Glutamatergic neuron (in vitro differentiated cells): ENCODE measurements around the gene KCNQ1. TPM values are rescaled to one million over a fixed set of nuclear protein-coding genes. Genes with fewer than 3 reads are reported as not detected.

ENCODE experiments used
- DNase-seq: peaks from one replicate; pipeline ENCODE4 v3.0.0; 2022
- H3K27ac Mint-ChIP-seq: one replicate; pipeline ENCODE4 v1.8.0; 2020; ENCODE audit warnings: mild to moderate bottlenecking, mixed read lengths, inconsistent platforms; ENCODE audit not compliant: unreplicated experiment
- H3K27me3 Mint-ChIP-seq: one replicate; pipeline ENCODE4 v1.8.0; 2020; ENCODE audit warnings: mild to moderate bottlenecking, moderate library complexity, mixed read lengths, inconsistent platforms; ENCODE audit not compliant: unreplicated experiment
- H3K36me3 Mint-ChIP-seq: one replicate; pipeline ENCODE4 v1.8.0; 2020; ENCODE audit warnings: mild to moderate bottlenecking, mixed read lengths, inconsistent platforms; ENCODE audit not compliant: unreplicated experiment
- H3K4me1 Mint-ChIP-seq: one replicate; pipeline ENCODE4 v1.8.0; 2020; ENCODE audit warnings: mild to moderate bottlenecking, low read depth, mixed read lengths, inconsistent platforms; ENCODE audit not compliant: unreplicated experiment
- H3K4me3 Mint-ChIP-seq: one replicate; pipeline ENCODE4 v1.8.0; 2020; ENCODE audit warnings: mild to moderate bottlenecking, mixed read lengths, inconsistent platforms; ENCODE audit not compliant: unreplicated experiment
- H3K9me3 Mint-ChIP-seq: one replicate; pipeline ENCODE4 v1.8.0; 2020; ENCODE audit warnings: mild to moderate bottlenecking, moderate library complexity, mixed read lengths, inconsistent platforms; ENCODE audit not compliant: unreplicated experiment
- CTCF ChIP-seq: fragments of 200-600 bp; sonication (generic); IDR thresholded peaks from one replicate; pipeline ENCODE4 v1.5.0; 2021; ENCODE audit not compliant: partially characterized antibody, unreplicated experiment
- total RNA-seq: library from RNA; stranded (reverse); fragmentation: NEBNext Ultra II Directional; extraction: Animal tissue kit (Norgen Biotek cat#: 25700); gene quantifications from one replicate; pipeline ENCODE4 v1.2.1, GENCODE V29; 2021; ENCODE audit not compliant: unreplicated experiment

KCNQ1 gene
- total RNA-seq, 1 donor from 2014 or later, result 0.44 TPM

DNA sequence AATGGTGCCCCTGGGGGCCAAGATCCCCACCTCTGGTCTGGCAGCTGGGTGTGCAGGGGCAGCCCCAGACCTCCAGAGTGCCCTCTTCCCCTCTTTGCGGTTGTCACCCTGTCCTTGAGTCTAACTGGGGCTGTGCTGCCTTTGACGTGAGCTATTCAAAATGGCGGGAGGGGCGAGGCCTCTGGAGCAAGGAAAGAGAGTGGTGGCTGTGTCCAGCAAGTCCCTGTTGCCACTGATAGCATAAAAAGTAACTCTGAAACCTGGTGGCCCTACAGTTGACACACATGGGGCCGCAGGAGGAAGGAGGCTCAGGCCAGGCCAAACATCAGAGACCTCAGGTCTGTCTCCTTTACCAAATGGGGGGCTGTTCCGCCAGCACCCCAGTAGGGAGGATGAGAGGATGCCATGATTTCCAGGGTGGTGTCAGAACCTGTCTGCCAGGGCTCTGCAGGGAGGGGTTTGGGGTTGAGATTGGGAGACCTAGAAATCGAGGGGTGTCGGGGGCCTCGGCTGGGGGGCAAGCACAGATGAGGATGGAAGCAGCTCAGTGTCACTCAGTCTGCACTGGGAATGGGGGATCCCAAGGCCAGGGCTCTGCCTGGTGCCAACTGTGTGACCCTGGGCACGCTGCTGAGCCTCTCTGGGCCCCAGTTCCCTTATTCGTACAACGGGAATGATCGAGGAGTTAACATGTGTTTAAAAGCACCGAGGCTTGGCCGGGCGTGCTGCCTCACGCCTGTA lies 304.2 kb downstream of the KCNQ1 start:
- peaks cover 2% of the 10 kb centered on the region for H3K27me3 Mint-ChIP-seq
- peaks cover 8% of the 10 kb centered on the region for H3K9me3 Mint-ChIP-seq
- H3K4me1 Mint-ChIP-seq, result peaks cover 18% of the 10 kb centered on the region
- TF ChIP-seq CTCF, result no peak
- DNase-seq, result no peak
- H3K27ac Mint-ChIP-seq, result no peak overlapping the region
- H3K36me3 Mint-ChIP-seq, result peaks cover 5% of the 10 kb centered on the region
- no peak overlapping the region for H3K4me3 Mint-ChIP-seq

- Mint-ChIP-seq H3K4me1 (peaks cover 18% of the 10 kb centered on the region), H3K9me3 (peaks cover 5% of the 10 kb centered on the region), H3K4me3 (no peak overlapping the region), H3K27me3 (peaks cover 5% of the 10 kb centered on the region), H3K36me3 (peaks cover 6% of the 10 kb centered on the region), H3K27ac (peak overlapping the region; percentile 70)
- peak; percentile 11 for DNase-seq
- no peak for TF ChIP-seq CTCF
These were observed 305.4 kb downstream of the KCNQ1 start for GRCh38 chr11:2750101-2750681.

- peaks cover 5% of the 10 kb centered on the region for H3K27me3 Mint-ChIP-seq
- H3K4me3 Mint-ChIP-seq, result peak overlapping the region; percentile 46
- H3K36me3 Mint-ChIP-seq, result peaks cover 6% of the 10 kb centered on the region
- peak; percentile 34 for DNase-seq
- H3K9me3 Mint-ChIP-seq, result peaks cover 5% of the 10 kb centered on the region
- peak overlapping the region; percentile 18 for H3K27ac Mint-ChIP-seq
- peaks cover 18% of the 10 kb centered on the region for H3K4me1 Mint-ChIP-seq
- no peak for TF ChIP-seq CTCF
These were observed 306.1 kb downstream of the KCNQ1 start for GRCh38 chr11:2750682-2751522.

DNA sequence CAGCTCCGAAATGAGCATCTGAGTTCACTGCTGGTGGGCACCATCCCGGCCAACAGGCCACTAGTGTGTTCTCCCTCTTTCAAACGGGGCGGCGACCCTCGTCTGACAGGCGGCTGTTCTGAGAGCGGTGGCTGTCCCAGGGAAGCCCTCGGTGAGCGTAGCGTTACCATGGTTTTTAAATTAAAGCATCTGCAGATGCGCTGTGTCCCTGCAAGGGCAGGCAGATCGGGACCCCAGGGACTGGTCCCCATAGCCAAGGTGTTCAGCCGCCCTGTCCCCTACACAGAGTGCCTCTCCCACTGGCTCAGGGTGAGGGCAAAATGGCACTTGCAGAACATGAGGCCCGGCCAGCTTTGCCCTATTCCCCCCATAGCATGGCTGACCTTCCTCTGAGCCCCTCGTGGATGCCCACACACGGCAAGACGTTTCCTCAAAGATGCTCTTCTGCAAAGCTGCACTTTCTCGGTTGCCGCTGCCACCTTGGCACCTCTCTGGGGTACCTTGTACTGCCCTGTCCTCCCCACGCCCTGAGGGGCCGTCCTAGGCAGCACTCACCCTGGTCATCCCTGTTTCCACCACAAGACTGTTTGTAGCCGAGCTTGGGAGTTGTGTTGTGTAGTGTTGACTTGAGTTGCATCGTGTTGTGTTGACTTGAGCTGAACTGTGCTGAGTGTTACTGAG lies 306.9 kb downstream of the KCNQ1 start:
- peak overlapping the region; percentile 17 for H3K27ac Mint-ChIP-seq
- no peak for TF ChIP-seq CTCF
- peaks cover 6% of the 10 kb centered on the region for H3K36me3 Mint-ChIP-seq
- peak; percentile 21 for DNase-seq
- peaks cover 5% of the 10 kb centered on the region for H3K27me3 Mint-ChIP-seq
- peak overlapping the region; percentile 46 for H3K4me3 Mint-ChIP-seq
- peaks cover 18% of the 10 kb centered on the region for H3K4me1 Mint-ChIP-seq
- peaks cover 6% of the 10 kb centered on the region for H3K9me3 Mint-ChIP-seq
